Vagina (tissue), 2 donors: ENCODE data around the gene USP49. TPM values are rescaled to one million over a fixed set of nuclear protein-coding genes. Genes with fewer than 3 reads are reported as not detected.

ENCODE experiments used
- DNase-seq, 2 donors: peaks; one replicate each; pipeline ENCODE4 v3.0.0-alpha.2; 2017; ENCODE audit errors: extremely low spot score in 2 of 2
- H3K27ac ChIP-seq: fragments of 200-600 bp; sonication (generic); one replicate; pipeline ENCODE4 v1.5.1; 2019
- H3K27me3 ChIP-seq: fragments of 200-600 bp; sonication (generic); one replicate; pipeline ENCODE4 v1.5.1; 2019
- H3K36me3 ChIP-seq, 2 donors: fragments of 200-600 bp; sonication (generic); one replicate each; pipeline ENCODE4 v1.5.1; 2017 to 2019
- H3K4me1 ChIP-seq: fragments of 200-600 bp; sonication (generic); one replicate; pipeline ENCODE4 v1.5.1; 2019
- H3K4me3 ChIP-seq, 2 donors: fragments of 200-600 bp; sonication (generic); 1 replicate in 1 of 2; 2 replicates in 1 of 2; pipeline ENCODE4 v1.5.1; 2016 to 2019
- H3K9me3 ChIP-seq: fragments of 200-600 bp; sonication (generic); one replicate; pipeline ENCODE4 v1.5.1; 2019
- POLR2A ChIP-seq, 2 donors: fragments of 450-650 bp; IDR thresholded peaks; one replicate each; pipeline ENCODE4 v1.6.1; 2017; ENCODE audit warnings: antibody characterized with exemption in 2 of 2, mild to moderate bottlenecking in 2 of 2, moderate library complexity in 2 of 2
- POLR2AphosphoS5 ChIP-seq, 2 donors: sonication (generic); formaldehyde crosslinking; IDR thresholded peaks; one replicate each; pipeline ENCODE4 v1.9.0; 2017; ENCODE audit warnings: antibody characterized with exemption in 2 of 2, mild to moderate bottlenecking in 2 of 2, low read depth in 1 of 2; ENCODE audit not compliant: insufficient read depth in 1 of 2
- intact Hi-C: fragments of 100-400 bp; cut with DNase I; formaldehyde crosslinking; loops from one replicate; pipeline ENCODE4 v1.15.1; 2023
- total RNA-seq: library from RNA; depleted of rRNA; stranded (reverse); fragments of >200 nt; gene quantifications from one replicate; pipeline ENCODE4 v1.2.3, GENCODE V29; 2016
- TF ChIP-seq, protein P1 (sequence below), 3 experiments: fragments of 450-650 bp in 2 of 3; fragments of 200-600 bp in 1 of 3; sonication (generic) in 1 of 3; IDR thresholded peaks; one replicate each; pipeline ENCODE4 v1.5.1; 2017 to 2019; ENCODE audit warnings: antibody characterized with exemption in 3 of 3, mild to moderate bottlenecking in 2 of 3, moderate library complexity in 2 of 3

The USP49 gene
- total RNA-seq, 1 donor from 2014 or later = 9.1 TPM

DNA sequence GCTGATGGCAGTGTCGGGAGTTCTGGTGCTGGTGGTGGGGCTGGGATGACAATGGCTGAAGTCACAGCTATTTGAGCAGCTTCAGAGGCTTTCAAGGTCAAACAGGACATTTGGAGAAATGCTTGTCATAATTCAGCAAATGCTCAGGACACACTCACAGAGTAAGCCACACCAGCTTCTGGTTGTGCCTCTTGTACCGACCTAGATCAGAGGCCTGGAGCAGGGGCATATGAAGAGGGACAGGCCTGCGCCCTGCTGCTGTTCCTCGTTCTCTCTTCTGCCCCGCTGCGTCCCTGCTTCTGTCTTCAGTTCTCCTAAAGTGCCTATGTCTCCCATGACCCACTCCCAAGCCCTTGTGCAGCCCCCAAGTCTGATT lies 147.1 kb downstream of the USP49 start:
- H3K27me3 ChIP-seq = no peaks in the 10 kb centered on the region
- no peak overlapping the region for H3K4me3 ChIP-seq

DNA sequence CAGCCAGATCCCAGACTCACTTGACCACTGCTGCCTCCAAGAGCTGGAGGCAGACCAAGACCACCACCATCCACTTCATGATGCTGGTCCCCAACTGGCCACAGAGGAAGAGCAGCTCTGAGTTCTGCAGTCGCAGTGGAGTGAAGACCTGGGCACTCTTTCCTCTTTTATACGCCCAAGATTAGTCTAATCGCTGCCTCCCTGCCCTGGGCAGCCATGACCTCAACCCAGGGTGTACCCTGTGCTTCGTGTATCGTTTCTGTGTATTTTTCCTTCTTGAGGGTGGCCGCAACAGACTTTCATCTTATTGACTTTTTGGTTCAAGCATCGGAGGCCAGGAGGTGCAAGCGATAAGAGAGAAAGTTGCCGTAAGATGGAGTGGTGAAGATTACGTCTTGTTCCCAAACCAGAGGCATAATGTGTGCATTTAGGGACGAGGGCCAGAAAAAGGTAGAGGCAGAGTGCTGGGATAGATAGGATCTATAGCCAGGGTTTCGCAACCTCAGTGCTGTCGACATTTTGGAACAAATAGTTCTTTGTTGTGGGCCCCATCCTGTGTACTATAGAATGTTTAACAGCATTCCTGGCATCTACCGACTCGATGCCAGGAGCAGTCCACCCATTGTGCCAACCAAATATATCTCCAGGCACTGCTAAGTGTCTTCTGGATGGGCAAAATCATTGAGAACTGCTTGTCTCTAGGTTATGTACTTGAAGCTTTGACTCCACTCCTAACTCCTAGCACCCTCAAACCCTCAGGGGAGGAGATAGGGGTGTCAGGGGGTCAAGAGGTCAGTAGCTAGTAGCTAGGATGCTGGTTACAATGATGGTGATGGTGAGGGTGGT lies 147.7 kb downstream of the USP49 start, which contains the start of gene PGC:
Gene PGC, minus strand, starts transcription at position 142 of the 846 bp plus-strand sequence. Its CDS starts 63 bp downstream, at position 79.
- intact Hi-C loops = no loop called here
- no peak for DNase-seq
- Histone ChIP-seq H3K36me3 (no peaks in the 10 kb centered on the region), H3K4me3 (no peak within 1 kb of the TSS), H3K27ac (no peak within 1 kb of the TSS), H3K4me1 (no peaks in the 10 kb centered on the region), H3K9me3 (no peaks in the 10 kb centered on the region), H3K27me3 (no peaks in the 10 kb centered on the region)
- TF ChIP-seq, protein P1, sequence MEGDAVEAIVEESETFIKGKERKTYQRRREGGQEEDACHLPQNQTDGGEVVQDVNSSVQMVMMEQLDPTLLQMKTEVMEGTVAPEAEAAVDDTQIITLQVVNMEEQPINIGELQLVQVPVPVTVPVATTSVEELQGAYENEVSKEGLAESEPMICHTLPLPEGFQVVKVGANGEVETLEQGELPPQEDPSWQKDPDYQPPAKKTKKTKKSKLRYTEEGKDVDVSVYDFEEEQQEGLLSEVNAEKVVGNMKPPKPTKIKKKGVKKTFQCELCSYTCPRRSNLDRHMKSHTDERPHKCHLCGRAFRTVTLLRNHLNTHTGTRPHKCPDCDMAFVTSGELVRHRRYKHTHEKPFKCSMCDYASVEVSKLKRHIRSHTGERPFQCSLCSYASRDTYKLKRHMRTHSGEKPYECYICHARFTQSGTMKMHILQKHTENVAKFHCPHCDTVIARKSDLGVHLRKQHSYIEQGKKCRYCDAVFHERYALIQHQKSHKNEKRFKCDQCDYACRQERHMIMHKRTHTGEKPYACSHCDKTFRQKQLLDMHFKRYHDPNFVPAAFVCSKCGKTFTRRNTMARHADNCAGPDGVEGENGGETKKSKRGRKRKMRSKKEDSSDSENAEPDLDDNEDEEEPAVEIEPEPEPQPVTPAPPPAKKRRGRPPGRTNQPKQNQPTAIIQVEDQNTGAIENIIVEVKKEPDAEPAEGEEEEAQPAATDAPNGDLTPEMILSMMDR (IDR thresholded peaks at IDR 0.05) = no peak
- no peak for TF ChIP-seq POLR2A (IDR thresholded peaks at IDR 0.05)
- TF ChIP-seq POLR2AphosphoS5 (IDR thresholded peaks at IDR 0.05; ENCODE audit: insufficient read depth in 1 of 2, low read depth in 1 of 2) = no peak

More for the DNA sequence above, 147.1 kb downstream of the USP49 start:
- H3K4me1 ChIP-seq = no peaks in the 10 kb centered on the region
- TF ChIP-seq POLR2A (IDR thresholded peaks at IDR 0.05) (no peak), POLR2AphosphoS5 (IDR thresholded peaks at IDR 0.05; ENCODE audit: insufficient read depth in 1 of 2, low read depth in 1 of 2) (no peak)
- TF ChIP-seq, protein P1 (IDR thresholded peaks at IDR 0.05) = no peak
- no peak overlapping the region for H3K27ac ChIP-seq
- no peaks in the 10 kb centered on the region for H3K36me3 ChIP-seq
- no peaks in the 10 kb centered on the region for H3K9me3 ChIP-seq
- no peak for DNase-seq
- intact Hi-C loops = no loop called here

DNA sequence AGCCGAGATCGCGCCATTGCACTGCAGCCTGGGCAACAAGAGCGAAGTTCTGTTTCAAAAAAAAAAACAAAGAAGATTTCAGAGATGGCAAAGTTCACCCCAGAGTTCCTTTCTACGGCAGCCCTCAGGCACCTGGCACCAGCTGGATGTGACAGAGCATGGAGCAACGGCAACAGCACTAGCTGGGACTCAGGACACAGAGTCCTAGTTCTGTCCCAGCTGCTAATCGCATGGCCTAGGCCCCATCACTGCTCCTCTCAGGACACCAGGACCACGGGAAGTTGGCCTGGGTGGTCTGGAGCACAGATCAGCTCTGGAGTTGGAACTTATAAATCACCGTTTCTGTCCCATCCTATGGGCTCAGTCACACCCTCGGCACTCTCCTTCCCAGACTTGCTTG lies 149.1 kb downstream of the USP49 start:
- Histone ChIP-seq H3K4me3 (no peak overlapping the region), H3K36me3 (no peaks in the 10 kb centered on the region), H3K9me3 (no peaks in the 10 kb centered on the region), H3K4me1 (no peaks in the 10 kb centered on the region), H3K27ac (no peak overlapping the region), H3K27me3 (no peaks in the 10 kb centered on the region)
- intact Hi-C loops = no loop called here
- TF ChIP-seq POLR2AphosphoS5 (IDR thresholded peaks at IDR 0.05; ENCODE audit: insufficient read depth in 1 of 2, low read depth in 1 of 2) (no peak), POLR2A (IDR thresholded peaks at IDR 0.05) (no peak)
- TF ChIP-seq, protein P1 (IDR thresholded peaks at IDR 0.05) = no peak
- no peak for DNase-seq

DNA sequence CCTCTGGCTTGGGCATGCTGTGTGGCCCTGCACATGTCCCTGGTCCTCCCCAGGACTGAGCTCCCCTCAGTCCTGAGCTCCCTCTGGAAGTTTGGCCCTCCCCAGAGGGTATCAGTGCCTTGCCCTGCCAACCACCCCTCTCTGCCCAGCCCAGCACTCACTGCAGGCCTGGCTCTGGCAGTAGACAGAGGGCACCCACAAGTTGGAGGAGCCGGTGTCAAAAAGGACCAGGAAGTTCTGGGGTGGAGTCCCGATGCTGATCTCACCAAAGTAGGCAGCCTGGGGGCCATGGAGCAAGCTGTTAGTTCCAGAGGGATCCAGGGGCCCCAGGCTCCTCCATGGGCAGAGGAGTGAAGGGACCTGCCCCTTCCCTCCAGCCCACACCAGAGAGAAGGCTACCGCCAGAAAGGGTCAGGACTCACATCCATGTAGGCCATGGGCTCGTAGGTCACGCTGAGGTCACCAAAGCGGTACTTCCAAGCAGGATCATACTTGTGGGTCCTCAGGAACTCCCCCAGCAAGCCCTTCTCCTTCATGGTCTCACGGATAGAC lies 150.9 kb downstream of the USP49 start:
- no peak for DNase-seq
- Histone ChIP-seq H3K36me3 (no peaks in the 10 kb centered on the region), H3K27ac (no peak overlapping the region), H3K9me3 (no peaks in the 10 kb centered on the region), H3K4me1 (no peaks in the 10 kb centered on the region), H3K4me3 (no peak overlapping the region), H3K27me3 (no peaks in the 10 kb centered on the region)
- intact Hi-C loops = no loop called here
- TF ChIP-seq, protein P1 (IDR thresholded peaks at IDR 0.05) = no peak
- TF ChIP-seq POLR2AphosphoS5 (IDR thresholded peaks at IDR 0.05; ENCODE audit: insufficient read depth in 1 of 2, low read depth in 1 of 2) = no peak
- no peak for TF ChIP-seq POLR2A (IDR thresholded peaks at IDR 0.05)
